Diencephalon (tissue), 1 donor: ENCODE measurements around the gene EIF5. TPM values are rescaled to one million over a fixed set of nuclear protein-coding genes. Genes with fewer than 3 reads are reported as not detected.
A peak's percentile ranks its signal among the peaks of the same experiment; 100 is the strongest.

ENCODE experiments used
- small RNA-seq: library from RNA; depleted of rRNA; stranded (forward); fragments of <200 nt; gene quantifications from one replicate; pipeline ENCODE3, GENCODE V24; 2014
- total RNA-seq: library from RNA; depleted of rRNA; stranded (reverse); fragments of >200 nt; gene quantifications from one replicate; pipeline ENCODE4 v1.2.3, GENCODE V29; 2014

The EIF5 gene
- total RNA-seq = 152 TPM

DNA sequence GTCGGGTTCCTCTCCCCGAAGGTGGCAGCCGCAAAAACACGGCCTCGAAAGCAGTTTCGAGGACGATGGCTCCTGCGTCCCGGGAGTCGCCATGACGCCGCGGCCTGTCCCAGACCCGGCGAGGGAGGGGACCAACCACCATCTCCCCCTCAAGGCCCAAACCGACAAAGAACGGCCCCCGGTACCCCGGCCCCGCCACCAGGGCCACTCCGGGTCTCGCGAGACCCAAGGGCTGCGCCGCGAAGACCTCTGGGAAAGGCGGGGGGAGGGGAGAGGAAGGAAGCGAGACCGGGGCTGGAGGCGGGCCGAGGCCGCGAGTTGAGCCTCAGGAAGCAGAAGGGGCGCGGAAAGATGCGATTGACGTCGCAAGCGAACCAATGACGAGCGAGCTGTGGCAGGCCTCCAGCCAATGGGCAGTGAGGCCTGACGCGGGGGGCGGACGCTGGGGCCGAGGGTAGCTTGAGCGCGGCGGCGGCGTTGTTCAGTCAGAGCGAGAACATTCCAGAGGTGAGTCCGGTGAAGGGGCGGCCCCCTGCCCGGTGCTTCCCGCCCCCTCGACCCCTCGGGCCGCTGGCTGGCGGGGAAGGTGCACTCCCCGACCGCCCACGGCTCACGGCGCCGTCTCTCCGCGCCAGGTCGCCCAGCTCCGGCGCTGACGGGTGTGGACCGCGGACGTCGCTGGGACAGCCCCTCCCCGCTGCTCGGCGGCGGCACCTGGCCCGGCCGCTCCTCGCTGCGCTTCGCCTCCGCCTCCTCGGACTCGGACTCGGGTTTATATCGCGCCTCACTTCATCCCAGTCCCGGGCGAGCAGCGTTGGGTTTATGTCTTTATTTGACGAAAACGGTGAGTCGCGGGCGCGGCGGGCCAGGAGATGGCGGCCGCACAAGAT, at the start of gene EIF5:
Gene EIF5, plus strand, starts transcription at position 484 of the 890 bp plus-strand sequence. CDS start 1,624 bp downstream, outside the sequence.

DNA sequence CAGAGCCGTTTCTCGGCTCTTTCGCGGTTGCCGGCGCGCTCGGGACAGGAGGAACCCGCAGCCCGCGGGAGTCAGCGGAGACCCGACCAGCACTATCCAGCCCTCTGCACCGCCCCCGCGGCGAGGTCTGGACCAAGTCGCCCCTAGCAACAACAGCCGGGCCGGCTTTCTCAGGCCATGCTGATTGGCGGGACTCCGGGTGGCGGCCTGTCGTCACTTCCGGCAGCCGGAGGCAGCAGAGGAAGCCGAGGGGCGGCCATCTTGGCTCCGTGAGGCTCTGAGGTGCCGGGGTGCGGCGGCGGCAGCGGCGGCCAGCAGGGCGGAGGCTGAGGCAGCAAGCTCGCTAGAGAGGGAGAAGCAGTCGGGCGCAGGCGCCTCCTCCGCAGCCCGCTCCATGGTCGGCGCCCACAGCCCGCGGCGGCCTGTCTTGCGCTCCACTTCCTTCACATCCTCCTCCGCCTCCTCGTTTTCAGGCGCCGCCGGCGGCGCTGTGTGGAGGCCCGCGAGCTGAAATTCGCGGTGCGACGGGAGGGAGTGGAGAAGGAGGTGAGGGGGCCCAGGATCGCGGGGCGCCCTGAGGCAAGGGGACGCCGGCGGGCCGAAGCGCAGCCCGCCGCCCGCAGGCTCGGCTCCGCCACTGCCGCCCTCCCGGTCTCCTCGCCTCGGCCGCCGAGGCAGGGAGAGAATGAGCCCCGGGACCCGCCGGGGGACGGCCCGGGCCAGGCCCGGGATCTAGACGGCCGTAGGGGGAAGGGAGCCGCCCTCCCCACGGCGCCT, 51.3 kb downstream of the EIF5 start, which contains the start of gene MARK3:
Gene MARK3, plus strand, starts transcription at position 264 of the 777 bp plus-strand sequence. CDS start 615 bp downstream, outside the sequence.

Small RNA genes lying within 50 kb of the gene (small RNA-seq; reads per million reads assigned to genes)
- gene SNORA28 = 20.0 reads per million, percentile 95 among the genes with 10 or more reads in this experiment

Other genes starting within 250 kb of the EIF5 start
- 0.46 TPM for gene EXOC3L4, start 239.5 kb upstream of the EIF5 start, total RNA-seq
- 12.7 TPM for gene TNFAIP2, start 210.8 kb upstream of the EIF5 start, total RNA-seq
- 142 TPM for gene MARK3, start 51.2 kb downstream of the EIF5 start, total RNA-seq
- 328 TPM for gene CKB, start 188.6 kb downstream of the EIF5 start, total RNA-seq
- gene TRMT61A, start 195.0 kb downstream of the EIF5 start, total RNA-seq = 6.9 TPM
- gene BAG5, start 228.4 kb downstream of the EIF5 start, total RNA-seq = 44.8 TPM
- 48.2 TPM for gene COA8, start 228.7 kb downstream of the EIF5 start, total RNA-seq